GM19467 (cell line): Measurements from ENCODE around the gene DPY19L1.
"Not testable (repeated sequence)": the region's sequence is repeated elsewhere in the genome, so short reads cannot be mapped to it uniquely, and the experiment has no call there.

Experiments
- ATAC-seq: cut with Tn5 transposase; IDR thresholded peaks from one replicate; pipeline ENCODE4 v1.9.1; 2021; ENCODE audit warnings: mild to moderate bottlenecking, moderate library complexity; ENCODE audit not compliant: unreplicated experiment

DPY19L1 gene

GRCh38 chr7:34991938-34992840, 45.1 kb downstream of the DPY19L1 start:
- peak; percentile 80 for ATAC-seq

- not testable (repeated sequence) for ATAC-seq
Observed at GRCh38 chr7:34988442-34989125, 48.7 kb downstream of the DPY19L1 start.

GRCh38 chr7:34985155-34985554, 52.1 kb downstream of the DPY19L1 start:
- ATAC-seq, result not testable (repeated sequence)

GRCh38 chr7:34984140-34984539, 53.1 kb downstream of the DPY19L1 start:
- not testable (repeated sequence) for ATAC-seq

GRCh38 chr7:34982371-34983019, 54.8 kb downstream of the DPY19L1 start:
- no peak for ATAC-seq

- not testable (repeated sequence) for ATAC-seq
Observed at GRCh38 chr7:34979124-34979523, 58.2 kb downstream of the DPY19L1 start.

- ATAC-seq, result no peak
Observed at GRCh38 chr7:34973400-34973760, 63.9 kb downstream of the DPY19L1 start.

GRCh38 chr7:34972739-34973399, 64.4 kb downstream of the DPY19L1 start:
- ATAC-seq, result peak; percentile 72

GRCh38 chr7:34967818-34968217, 69.5 kb downstream of the DPY19L1 start:
- ATAC-seq, result not testable (repeated sequence)

- not testable (repeated sequence) for ATAC-seq
Observed at GRCh38 chr7:34966504-34966903, 70.8 kb downstream of the DPY19L1 start.

GRCh38 chr7:34958021-34958420, 79.3 kb downstream of the DPY19L1 start:
- no peak for ATAC-seq

GRCh38 chr7:34952822-34953221, 84.5 kb downstream of the DPY19L1 start:
- no peak for ATAC-seq

- no peak for ATAC-seq
Observed at GRCh38 chr7:34949361-34949760, 87.9 kb downstream of the DPY19L1 start.

GRCh38 chr7:34947427-34947826, 89.9 kb downstream of the DPY19L1 start:
- ATAC-seq, result not testable (repeated sequence)

- ATAC-seq, result no peak
Observed at GRCh38 chr7:34946486-34946885, 90.8 kb downstream of the DPY19L1 start.

- not testable (repeated sequence) for ATAC-seq
Observed at GRCh38 chr7:34945894-34946477, 91.3 kb downstream of the DPY19L1 start.

GRCh38 chr7:34939175-34939574, 98.1 kb downstream of the DPY19L1 start:
- no peak for ATAC-seq

- ATAC-seq, result not testable (repeated sequence)
Observed at GRCh38 chr7:34935735-34936165, 101.5 kb downstream of the DPY19L1 start.

- ATAC-seq, result no peak
Observed at GRCh38 chr7:34931739-34932138, 105.5 kb downstream of the DPY19L1 start.

GRCh38 chr7:34929783-34930182, 107.5 kb downstream of the DPY19L1 start:
- ATAC-seq, result not testable (repeated sequence)
